GM12864 (cell line): ENCODE measurements around the gene RXRA.

ENCODE experiments used
- DNase-seq: peaks from one replicate; pipeline ENCODE4 v3.0.0-alpha.2; 2011; ENCODE audit warnings: low read depth
- H3K4me3 ChIP-seq: 2 replicates; pipeline ENCODE4 v1.5.1; 2011; ENCODE audit warnings: mild to moderate bottlenecking, low read depth, low read length, control low read depth
- CTCF ChIP-seq: IDR thresholded peaks from 2 replicates; pipeline ENCODE4 v1.5.1; 2011; ENCODE audit warnings: low read depth, mild to moderate bottlenecking, moderate library complexity, low read length, control low read depth, inconsistent platforms; ENCODE audit errors: missing control alignments

RXRA gene

GRCh38 chr9:134321531-134321930 is 4.7 kb upstream of the RXRA start:
- TF ChIP-seq CTCF: no peak
- no peak for DNase-seq
- H3K4me3 ChIP-seq: no peak overlapping the region

- no peak for DNase-seq
- no peak for TF ChIP-seq CTCF
- H3K4me3 ChIP-seq: no peak overlapping the region
These were observed 4.1 kb upstream of the RXRA start for GRCh38 chr9:134321946-134322741.

GRCh38 chr9:134322781-134323241 is 3.4 kb upstream of the RXRA start:
- TF ChIP-seq CTCF: no peak
- DNase-seq: no peak
- H3K4me3 ChIP-seq: no peak overlapping the region

GRCh38 chr9:134323741-134324358 is 2.4 kb upstream of the RXRA start:
- no peak for DNase-seq
- TF ChIP-seq CTCF: no peak
- H3K4me3 ChIP-seq: no peak overlapping the region

- DNase-seq: no peak
- TF ChIP-seq CTCF: no peak
- H3K4me3 ChIP-seq: no peak overlapping the region
These were observed 1.7 kb upstream of the RXRA start for GRCh38 chr9:134324359-134325095.

DNA sequence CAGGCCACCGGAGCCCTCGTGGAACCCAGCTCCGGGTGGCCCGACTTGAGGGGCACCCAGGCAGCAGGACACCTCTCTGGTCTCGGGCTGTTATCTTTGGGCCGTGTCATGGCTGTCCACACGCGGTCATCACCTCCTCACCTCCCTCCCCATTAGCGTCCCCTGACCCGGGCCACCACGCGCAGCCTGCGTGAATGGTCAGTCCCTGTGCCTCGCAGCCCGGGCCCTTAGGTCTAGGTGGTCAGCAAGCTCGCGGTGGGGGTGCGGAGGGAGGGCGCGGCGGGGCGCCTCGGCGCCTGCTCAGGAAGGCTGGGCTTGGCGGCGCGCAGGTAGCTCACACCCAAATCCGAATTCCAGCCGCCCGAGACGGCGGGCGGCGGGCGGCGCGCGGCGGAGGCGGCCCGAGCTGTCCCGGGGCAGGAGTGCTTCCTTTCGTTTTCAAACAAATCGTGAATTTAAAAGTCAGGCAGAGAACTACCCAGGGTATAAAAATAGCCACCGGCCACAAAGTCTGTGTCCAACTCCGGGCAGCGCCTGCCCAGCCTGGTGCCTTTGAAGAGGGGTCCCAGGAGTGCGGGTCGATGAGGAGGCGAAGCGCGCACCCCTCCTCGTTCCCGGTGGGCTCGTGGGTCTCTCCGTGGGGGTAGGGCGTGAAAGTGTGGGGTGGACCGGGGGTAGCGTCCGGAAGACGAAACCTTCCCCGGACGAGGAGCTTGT is 1.0 kb upstream of the RXRA start:
- H3K4me3 ChIP-seq: peak overlapping the region; percentile 43
- no peak for TF ChIP-seq CTCF
- no peak for DNase-seq
